HG02678 (cell line): Measurements from ENCODE around the gene HDAC3.
"Not testable (repeated sequence)": the region's sequence is repeated elsewhere in the genome, so short reads cannot be mapped to it uniquely, and the experiment has no call there.

Experiments
- ATAC-seq: cut with Tn5 transposase; IDR thresholded peaks from one replicate; pipeline ENCODE4 v1.9.1; 2021; ENCODE audit warnings: mild to moderate bottlenecking, moderate library complexity; ENCODE audit not compliant: unreplicated experiment

HDAC3 gene

DNA sequence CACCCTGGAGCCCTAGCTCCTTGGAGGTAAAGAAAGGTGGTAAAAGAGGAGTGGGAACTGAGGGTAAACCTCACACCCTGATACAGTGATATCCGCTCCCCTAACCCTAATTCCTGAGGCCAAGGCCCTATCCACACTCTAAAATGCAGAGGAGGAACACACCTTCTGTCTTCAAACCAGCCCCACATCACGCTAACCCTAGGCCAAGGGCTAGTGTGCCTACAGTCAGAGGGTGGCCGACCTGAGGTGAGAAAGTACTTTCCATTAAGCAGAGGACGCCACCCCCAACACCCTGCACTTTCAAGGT is 590 bp downstream of the HDAC3 start:
- no peak for ATAC-seq

DNA sequence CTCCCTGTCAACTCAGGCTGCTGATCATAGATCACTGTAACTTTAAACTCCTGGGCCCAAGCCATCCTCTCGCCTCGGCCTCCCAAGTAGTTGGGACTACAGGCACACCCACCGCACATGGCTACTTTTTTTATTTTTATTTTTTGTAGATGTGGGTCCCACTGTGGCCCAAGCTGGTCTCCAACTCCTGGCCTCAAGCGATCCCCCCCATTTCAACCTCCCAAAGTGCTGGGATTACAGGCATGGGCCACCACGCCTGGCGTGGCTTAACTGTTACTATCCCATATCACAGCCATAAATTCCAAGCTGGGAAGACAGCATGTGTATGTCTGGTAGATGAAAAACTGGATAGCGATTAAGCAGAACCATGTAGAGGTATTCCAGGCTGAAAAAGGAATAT is 1.0 kb downstream of the HDAC3 start:
- ATAC-seq: no peak

DNA sequence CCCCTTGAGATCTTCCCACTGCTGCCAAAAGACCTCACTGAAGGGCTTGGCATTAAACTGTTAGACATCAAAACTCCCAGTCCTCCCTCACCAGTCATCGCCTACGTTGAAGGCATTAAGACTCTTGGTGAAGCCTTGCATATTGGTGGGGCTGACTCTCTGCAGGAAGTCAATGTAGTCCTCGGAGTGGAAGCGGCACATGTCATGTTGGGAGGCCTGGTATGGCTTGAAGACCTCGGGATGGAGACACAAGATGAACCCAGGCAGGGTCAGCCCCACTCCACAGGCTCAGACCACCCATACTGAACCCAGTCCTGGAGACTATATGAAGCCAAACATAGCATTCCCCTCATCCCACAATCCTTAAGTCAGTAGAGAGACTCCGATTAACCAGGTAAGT is 1.9 kb downstream of the HDAC3 start:
- no peak for ATAC-seq

DNA sequence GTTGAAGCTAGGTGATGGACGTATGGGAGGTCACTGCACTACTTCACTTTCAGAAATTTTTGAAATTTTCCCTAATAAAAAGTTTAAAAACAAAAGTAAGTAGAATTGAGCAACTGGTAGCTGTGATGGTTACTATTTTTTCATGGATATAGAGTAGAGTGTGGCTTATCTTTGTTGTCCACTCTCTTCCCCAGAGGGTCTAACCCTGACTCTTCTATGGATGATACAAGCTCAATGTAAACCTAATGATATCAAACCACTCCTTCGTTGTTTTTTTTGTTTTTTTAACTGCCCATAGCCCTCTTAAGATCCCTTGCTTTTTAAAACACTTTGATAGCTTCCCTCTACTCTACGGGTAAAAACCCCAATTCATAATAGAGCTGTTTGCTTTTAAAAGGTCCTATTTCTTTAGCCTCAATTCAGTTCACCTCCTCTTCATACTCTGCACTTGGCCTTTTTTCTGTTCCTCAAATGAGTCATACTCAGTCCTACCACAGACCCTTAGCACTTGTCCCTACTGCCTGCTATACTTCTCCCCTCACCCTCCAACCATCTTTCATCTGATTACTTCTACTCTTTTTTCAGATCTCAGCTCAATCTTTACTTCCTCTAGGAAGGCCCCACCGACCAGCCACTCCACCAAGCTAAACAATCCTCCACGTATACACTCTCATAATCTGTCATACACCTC is 2.6 kb downstream of the HDAC3 start:
- peak; percentile 64 for ATAC-seq

DNA sequence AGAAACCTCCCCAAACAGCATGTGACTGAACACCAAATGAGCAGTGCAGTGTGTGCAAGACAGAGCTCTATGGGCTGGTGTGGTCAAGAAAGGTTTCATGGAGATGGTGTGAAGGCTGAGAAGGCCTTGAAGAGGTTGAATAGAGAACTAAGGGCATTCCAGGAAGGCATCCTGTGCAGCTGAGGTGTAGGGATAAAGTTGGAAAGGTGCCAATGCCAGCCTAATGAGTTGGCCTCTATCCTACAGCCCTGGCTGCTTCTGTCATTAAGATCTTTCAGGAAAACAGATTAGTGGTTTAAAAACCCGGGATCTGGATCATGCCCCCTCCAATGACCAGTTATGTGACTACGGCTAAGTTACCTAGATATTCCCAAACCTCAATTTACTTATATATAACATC is 4.0 kb downstream of the HDAC3 start:
- no peak for ATAC-seq

DNA sequence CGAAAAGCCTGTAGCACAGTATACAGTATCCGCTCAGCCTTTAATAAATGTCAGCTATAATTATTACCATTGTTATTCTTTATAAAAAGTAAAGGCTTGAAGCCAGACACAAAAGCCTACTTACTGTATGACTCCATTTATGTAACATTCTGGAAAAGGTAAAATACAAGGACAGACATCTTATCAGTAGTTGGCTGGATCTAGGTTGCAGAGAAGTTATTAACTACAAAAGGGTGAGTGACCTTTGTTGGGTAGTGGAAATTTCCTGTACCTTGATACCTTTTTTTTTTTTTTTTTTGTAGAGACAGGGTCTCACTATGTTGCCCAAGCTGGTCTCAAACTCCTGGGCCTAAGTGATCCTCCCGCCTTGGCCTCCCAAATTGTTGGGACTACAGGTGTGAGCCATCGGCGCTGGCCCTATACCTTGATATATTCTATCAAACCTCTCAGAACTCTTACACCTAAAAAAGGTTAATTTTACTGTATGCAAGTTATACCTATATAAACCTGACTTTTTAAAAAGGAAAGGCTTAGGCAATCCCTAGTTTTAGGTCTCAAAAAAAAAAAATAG is 6.0 kb downstream of the HDAC3 start:
- ATAC-seq: no peak

DNA sequence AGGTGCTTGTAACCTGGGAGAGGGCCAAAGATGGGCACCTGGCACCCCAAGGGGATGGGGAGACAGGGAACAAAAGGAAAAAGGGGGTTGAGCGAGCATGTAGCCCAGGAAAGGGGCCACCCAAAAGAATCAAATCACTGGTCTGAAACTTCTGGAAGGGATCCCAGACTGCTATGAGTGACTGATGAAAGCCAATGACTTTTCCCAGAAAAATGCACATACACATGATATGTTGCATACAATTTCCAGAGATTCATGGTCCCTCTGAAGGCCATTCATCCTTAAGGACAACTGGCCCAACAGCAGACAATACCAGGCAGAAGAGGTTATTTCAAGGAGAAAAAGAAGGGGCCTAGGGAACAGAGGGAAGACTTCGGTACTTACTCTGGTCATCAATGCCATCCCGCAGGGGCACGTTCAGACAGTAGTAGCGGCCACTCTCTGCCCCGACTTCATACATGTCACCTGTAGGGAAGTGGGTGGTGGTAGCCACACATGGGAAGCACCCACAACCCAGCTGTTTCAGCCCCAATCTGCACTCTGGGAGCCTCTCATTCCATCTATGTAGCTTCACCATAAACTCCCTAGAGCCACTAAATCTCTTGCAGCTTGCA is 8.4 kb downstream of the HDAC3 start:
- no peak for ATAC-seq

DNA sequence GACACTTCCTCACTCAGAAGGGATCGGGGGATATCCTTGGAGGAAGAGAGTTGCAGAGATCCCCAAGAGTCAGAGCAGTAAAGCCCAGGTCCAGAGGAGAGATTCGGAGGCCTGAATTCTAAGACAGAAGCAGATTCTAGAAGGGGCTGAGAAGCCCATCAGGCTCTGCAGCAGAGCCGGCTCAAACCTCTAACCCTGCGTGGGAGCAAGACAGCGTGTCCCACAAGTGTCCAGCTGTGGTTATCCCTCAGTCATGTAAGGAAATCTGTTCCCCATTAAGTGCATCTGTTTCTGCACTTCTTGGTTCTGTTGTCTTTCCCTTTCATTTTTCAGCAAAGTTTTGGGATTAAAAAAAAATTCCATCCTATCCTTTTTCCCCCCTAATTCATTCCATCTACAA is 13.0 kb downstream of the HDAC3 start:
- no peak for ATAC-seq

DNA sequence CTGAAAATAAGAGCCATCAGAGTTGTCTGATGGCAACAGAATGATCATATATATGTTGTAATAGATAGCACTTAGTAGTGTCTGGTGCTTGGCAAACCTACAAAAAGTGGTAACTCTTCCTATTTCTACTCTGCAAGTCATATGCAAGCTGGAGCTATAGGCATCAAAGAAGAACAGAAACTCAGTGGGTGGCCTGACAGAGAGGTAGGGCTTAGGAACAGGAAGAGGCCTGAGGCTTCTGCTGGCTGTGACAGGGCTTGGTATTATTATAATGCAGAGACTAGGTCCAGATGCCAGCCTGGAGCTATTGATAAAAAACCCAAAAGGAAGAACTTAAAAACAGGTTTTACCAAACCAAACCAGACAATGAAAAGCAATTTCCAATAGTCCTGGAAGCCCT is 13.5 kb downstream of the HDAC3 start:
- peak; percentile 56 for ATAC-seq

DNA sequence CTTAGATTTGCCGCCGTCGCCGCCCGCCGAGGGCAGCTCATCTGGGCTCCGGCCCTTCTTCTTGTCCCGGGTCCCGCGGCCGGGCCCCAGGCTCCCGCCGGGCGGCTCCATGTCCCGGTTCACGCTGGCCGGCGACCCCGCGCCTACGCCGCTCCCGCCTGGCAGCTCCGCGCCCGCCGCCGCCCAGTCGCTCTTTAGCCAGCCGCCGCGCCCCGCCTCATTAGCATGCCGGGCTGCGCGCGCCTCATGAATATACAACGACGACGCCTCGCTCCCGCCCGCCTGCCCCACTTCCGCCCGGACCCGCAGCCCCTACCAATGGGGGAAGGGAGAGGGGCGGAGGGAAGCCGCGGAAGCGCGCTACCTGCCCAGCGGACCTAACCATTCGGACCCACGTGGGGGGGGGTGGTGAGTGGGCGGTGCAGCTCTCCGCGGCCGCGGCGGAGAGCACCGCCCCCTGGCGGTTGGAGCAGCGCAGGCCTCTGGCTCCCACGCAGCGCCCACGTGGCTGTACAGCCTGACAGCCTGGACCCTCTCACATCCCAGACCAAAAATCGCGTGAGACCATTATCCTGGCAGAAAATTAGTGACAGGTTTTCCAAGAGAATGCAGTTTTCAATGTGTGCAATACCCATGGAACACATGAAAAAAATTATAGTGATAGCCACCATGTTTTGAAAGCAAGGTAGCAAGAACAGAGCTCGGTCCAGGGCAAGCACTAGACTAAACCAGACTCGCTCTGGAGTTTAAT is 17.7 kb downstream of the HDAC3 start, which contains the start of gene DIAPH1:
Gene DIAPH1 (minus strand): TSS at position 197 of the 751 bp plus-strand sequence. CDS start 86 bp downstream, at position 111.
- ATAC-seq: peak; percentile 84

DNA sequence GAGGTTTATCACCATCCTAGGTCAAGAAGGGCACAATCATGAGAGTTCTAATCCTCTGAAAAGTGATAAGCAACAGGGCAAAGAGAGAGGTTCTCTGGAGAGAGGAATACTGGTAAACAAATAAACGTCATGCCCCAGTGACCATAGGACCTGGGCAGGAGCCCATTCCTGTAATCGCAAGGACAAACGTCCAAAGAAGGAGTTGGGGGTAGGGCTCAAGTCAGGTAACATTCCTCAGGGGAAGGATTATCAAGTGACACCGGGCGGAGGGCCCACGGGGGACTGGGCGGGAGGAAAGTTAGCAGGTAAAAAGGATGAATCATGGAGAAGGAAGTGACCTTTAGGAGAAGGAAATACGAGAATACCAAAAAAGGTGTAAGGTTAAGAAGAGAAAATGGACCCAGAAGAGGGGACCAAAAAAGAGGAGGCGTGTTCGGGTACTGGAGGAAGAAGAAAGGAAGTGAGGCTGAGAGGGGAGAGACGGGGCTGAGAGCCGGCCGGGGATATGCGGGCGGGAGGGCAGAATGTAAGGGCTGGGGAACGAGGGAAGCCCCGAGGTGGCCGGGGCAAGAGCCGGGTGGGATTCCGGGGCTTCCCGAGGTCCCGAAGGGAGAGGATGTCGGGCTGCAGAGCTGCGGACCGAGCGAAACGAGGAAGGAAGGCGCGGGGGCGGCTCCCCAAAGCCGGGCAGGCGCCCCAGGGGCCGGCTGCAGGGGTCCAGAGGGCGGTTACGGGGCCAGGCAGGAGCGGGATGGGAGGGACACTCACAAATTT is 18.4 kb downstream of the HDAC3 start:
- ATAC-seq: peak; percentile 31

DNA sequence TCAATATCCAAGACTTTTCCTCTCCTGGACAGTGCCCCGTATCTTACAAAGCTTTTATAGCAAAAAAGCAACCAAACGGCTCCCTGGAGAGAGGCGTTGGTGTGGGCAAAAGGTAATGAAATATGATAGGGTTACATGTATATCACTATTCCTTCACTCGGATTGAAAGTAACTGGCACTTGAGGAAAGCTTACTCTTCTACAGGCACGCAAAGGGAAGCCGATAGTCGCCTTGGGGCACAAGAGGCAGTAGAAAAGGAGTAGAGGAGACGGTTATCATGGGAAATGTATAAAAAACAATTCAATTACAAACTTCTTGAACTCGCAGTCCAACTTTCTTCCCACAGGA is 19.0 kb downstream of the HDAC3 start:
- no peak for ATAC-seq

DNA sequence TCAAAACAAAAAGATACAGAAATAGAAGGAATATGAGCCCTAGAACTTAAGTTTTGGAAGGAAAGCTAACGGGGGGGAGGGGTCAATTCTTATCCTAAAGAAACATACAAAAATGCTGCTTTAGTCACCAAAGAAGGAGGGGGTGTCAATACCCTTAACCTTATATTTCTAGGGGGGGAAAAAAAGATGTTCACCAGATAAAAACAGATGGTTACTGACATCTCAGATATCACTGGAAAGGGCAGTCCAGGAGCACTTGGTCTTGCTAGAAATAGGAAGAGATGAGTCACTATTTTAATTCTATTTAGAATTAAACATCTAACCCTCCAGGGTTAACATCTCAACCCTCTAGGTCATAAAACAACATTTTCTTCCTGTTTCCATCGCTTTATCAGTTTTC is 19.5 kb downstream of the HDAC3 start:
- no peak for ATAC-seq

DNA sequence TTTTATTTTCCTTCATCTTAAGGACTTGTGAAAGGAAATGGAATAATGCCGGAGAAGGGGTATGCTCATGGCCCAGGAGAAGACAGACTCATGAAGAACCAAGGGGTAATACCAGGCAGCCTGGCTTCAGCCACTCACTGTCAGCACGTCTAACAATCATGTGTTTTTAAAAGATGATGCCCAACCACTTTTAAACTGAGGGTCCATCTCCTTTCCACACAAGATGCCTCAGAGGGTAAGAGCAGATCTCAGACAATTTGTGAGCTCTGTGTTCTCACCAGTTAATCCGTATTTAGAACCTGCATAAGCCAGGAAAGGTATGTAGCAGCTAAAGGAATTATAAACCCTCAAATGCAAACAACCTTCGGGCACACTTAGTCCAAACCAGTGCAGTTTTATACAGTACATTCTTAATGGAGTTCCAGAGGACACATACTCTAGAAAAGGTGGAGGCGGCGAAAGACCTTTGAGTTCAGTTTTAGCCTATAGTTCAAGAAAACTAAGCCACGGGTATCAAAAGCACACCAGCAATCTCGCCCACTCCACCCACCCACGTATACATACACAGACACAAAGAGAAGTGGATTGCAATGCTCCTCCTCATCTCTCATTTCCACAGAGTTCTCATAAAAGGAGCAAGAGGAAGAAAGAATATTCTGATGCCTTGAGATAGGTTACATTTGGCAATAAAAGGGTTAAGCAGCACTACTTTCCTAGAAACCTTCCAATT is 20.5 kb downstream of the HDAC3 start:
- no peak for ATAC-seq

DNA sequence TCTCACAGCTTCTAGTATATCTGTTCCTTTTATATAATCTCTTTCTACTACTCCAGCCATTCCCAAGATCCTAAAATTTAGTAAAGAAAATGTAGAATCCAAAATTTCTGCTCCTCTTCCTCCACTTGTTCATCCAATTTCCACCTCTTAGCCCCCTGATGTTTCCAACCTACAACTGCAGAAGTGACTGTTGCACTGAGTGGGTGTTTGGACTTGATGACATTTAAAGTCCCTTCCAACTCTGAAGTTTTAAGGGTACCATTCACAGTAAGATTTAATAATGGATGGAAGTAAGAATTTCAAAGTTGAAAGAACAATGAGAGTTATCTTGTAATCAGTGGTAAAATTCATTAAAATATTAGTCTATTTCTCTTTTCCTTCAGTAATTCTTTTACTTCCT is 23.3 kb downstream of the HDAC3 start:
- no peak for ATAC-seq

DNA sequence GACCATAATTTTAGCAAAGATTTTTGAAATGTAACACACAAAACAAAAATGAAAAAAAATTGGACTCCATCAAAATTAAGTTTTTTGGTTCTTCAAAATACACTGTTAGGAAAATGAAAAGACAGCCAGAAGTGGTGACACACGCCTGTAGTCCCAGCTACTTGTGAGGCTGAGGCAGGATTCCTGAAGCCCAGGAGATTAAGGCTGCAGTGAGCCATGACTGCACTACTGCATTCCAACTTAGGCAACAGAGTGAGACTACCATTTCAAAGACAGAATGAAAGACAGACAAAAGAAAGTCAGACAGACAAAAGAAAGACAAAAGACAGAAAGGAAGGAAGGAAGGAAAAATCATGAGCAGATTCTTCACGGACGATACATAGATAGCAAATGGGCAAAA is 25.4 kb downstream of the HDAC3 start:
- ATAC-seq: no peak

DNA sequence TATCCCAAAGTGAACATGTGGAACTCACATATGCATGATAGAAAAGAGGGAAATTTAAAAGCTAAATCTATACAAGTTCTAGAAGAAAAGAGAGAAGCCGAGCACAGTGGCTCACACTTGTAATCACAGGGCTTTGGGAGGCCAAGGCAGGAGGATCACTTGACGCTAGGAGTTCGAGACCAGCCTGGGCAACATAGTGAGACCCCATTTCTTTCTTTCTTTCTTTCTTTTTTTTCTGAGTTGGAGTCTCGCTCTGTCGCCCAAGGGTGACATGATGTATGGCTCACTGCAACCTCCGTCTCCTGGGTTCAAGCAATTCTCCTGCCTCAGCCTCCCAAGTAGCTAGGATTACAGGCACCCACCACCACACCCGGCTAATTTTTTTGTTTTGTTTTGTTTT is 26.7 kb downstream of the HDAC3 start:
- not testable (repeated sequence) for ATAC-seq

DNA sequence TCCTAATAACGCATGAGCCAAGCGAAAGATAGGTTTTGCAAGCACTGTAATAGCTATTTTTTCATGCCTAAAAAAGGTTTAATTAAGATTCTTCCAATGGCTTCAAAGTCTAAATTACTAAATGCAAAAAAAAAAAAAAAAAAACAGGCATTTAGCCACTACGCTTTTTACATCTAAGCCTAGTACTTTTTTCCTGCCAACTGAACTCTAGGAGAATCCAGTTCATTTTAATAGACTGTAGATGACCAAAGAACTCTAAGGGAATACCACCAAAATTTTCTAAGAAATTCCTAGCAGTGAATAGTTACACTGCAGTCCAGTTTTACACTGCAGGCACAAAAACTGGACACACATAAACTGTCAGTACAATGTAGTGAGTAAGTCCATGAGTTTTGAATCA is 27.6 kb downstream of the HDAC3 start:
- ATAC-seq: no peak

DNA sequence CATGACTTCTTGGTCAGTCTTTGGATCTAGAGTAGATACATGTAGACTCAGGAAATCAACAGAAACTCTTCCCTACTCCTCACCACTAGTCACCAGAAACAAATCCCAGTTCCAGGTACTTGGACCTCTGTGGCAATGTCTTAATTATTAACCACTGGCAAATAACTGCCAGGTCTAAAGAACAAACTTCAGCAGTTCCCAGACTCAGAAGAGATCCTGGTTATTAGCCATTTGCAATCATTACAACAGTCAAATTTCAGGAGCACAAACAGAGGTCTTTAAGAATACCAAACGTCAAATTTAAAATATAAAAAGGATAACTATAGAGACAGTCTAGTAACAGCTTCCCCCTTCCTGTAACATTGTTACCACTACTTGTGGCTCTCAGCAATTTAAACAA is 28.1 kb downstream of the HDAC3 start:
- no peak for ATAC-seq

DNA sequence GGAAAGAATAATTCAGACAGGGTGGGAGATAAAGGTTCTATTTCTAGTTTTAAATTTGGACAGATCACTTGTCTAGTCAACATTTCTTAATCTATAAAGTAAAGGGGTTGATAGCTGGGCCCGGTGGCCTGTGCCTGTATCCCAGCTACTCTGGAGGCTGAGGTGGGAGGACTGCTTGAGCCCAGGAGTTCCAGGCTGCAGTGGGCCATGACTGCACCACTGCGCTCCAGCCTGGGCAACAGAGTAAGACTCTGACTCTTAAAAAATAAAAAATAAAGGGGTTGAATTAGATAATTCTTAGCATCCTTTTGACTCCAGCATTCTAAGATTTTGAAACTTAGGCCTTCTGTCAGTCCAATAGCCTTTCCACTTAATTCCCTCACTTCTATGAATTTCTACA is 28.6 kb downstream of the HDAC3 start:
- no peak for ATAC-seq
